Mesodermal cell (in vitro differentiated cells): ENCODE data around the gene SP4.

ENCODE experiments used
- H3K27ac ChIP-seq: 2 replicates; pipeline ENCODE4 v1.7.0; 2013; ENCODE audit warnings: mild to moderate bottlenecking, low read depth, low read length, moderate library complexity; ENCODE audit not compliant: severe bottlenecking
- H3K36me3 ChIP-seq: 2 replicates; pipeline ENCODE4 v1.7.1; 2013; ENCODE audit warnings: mild to moderate bottlenecking, low read length, moderate library complexity; ENCODE audit not compliant: control insufficient read depth, insufficient read depth
- H3K4me1 ChIP-seq: one replicate; pipeline ENCODE4 v1.7.1; 2013; ENCODE audit warnings: mild to moderate bottlenecking, low read length; ENCODE audit not compliant: insufficient read depth, control insufficient read depth, poor library complexity, severe bottlenecking
- H3K4me3 ChIP-seq: 2 replicates; pipeline ENCODE4 v1.7.0; 2013; ENCODE audit warnings: low read length, control low read depth, mild to moderate bottlenecking; ENCODE audit not compliant: insufficient read depth, poor library complexity, severe bottlenecking; ENCODE audit errors: extremely low read depth
- H3K9me3 ChIP-seq: 2 replicates; pipeline ENCODE4 v1.7.1; 2013; ENCODE audit warnings: mild to moderate bottlenecking, low read length, moderate library complexity; ENCODE audit not compliant: control insufficient read depth
- WGBS, 2 experiments: methylation state at CpG; one replicate each; pipeline ENCODE4 v1.1.5; 2013; ENCODE audit warnings: missing lambda C conversion rate in 2 of 2; ENCODE audit not compliant: insufficient coverage in 2 of 2; 5-methylcytosine and 5-hydroxymethylcytosine counted together

Gene SP4

GRCh38 chr7:21480693-21481403 lies 53.0 kb downstream of the SP4 start:
- Histone ChIP-seq H3K4me3 (no peak overlapping the region), H3K4me1 (no peaks in the 10 kb centered on the region), H3K9me3 (no peaks in the 10 kb centered on the region), H3K36me3 (no peaks in the 10 kb centered on the region), H3K27ac (no peak overlapping the region)
- WGBS, 2 experiments: 29% methylated on average over 1 of the region's 3 CpGs; no CpG with 5 or more reads in 1 of the 2 experiments

- no peaks in the 10 kb centered on the region for H3K9me3 ChIP-seq
These were observed 58.6 kb downstream of the SP4 start for GRCh38 chr7:21486511-21486910.

GRCh38 chr7:21495731-21496130 lies 67.8 kb downstream of the SP4 start:
- H3K9me3 ChIP-seq: peaks cover 6% of the 10 kb centered on the region
- peaks cover under 1% of the 10 kb centered on the region for H3K36me3 ChIP-seq
- H3K4me3 ChIP-seq: no peak overlapping the region
- no peaks in the 10 kb centered on the region for H3K4me1 ChIP-seq
- no peak overlapping the region for H3K27ac ChIP-seq

More at GRCh38 chr7:21486511-21486910, 58.6 kb downstream of the SP4 start:
- H3K36me3 ChIP-seq: peaks cover 5% of the 10 kb centered on the region
- H3K27ac ChIP-seq: no peak overlapping the region
- no peak overlapping the region for H3K4me3 ChIP-seq
- no peaks in the 10 kb centered on the region for H3K4me1 ChIP-seq
- WGBS, 2 experiments: no CpG with 5 or more reads among the region's 2 CpGs

GRCh38 chr7:21497072-21497471 lies 69.2 kb downstream of the SP4 start:
- Histone ChIP-seq H3K4me1 (no peaks in the 10 kb centered on the region), H3K4me3 (no peak overlapping the region), H3K9me3 (peaks cover 6% of the 10 kb centered on the region), H3K27ac (no peak overlapping the region), H3K36me3 (no peaks in the 10 kb centered on the region)

- no peak overlapping the region for H3K4me3 ChIP-seq
- H3K36me3 ChIP-seq: no peaks in the 10 kb centered on the region
- H3K27ac ChIP-seq: no peak overlapping the region
- H3K9me3 ChIP-seq: no peaks in the 10 kb centered on the region
- no peaks in the 10 kb centered on the region for H3K4me1 ChIP-seq
- WGBS, 2 experiments: 67 to 90% methylated on average over 4 of the region's 6 CpGs
These were observed 72.4 kb downstream of the SP4 start for GRCh38 chr7:21500117-21500832.

GRCh38 chr7:21504021-21504420 lies 76.1 kb downstream of the SP4 start:
- 100% methylated on average over 1 of the region's 2 CpGs; no CpG with 5 or more reads in 1 of the 2 experiments for WGBS, 2 experiments
- Histone ChIP-seq H3K27ac (no peak overlapping the region), H3K4me3 (no peak overlapping the region), H3K36me3 (no peaks in the 10 kb centered on the region), H3K4me1 (no peaks in the 10 kb centered on the region), H3K9me3 (no peaks in the 10 kb centered on the region)

GRCh38 chr7:21507627-21508343 lies 79.9 kb downstream of the SP4 start:
- no peak overlapping the region for H3K4me3 ChIP-seq
- H3K27ac ChIP-seq: no peak overlapping the region
- no peaks in the 10 kb centered on the region for H3K9me3 ChIP-seq
- 78 to 85% methylated on average over 7 of the region's 8 CpGs for WGBS, 2 experiments
- H3K36me3 ChIP-seq: peaks cover 4% of the 10 kb centered on the region
- H3K4me1 ChIP-seq: no peaks in the 10 kb centered on the region

- no peaks in the 10 kb centered on the region for H3K9me3 ChIP-seq
- WGBS, 2 experiments: 100% methylated on average over 1 of the region's 3 CpGs; no CpG with 5 or more reads in 1 of the 2 experiments
- H3K4me1 ChIP-seq: no peaks in the 10 kb centered on the region
- H3K27ac ChIP-seq: no peak overlapping the region
- no peak overlapping the region for H3K4me3 ChIP-seq
- peaks cover 4% of the 10 kb centered on the region for H3K36me3 ChIP-seq
These were observed 80.7 kb downstream of the SP4 start for GRCh38 chr7:21508538-21508937.

- Histone ChIP-seq H3K36me3 (peaks cover 4% of the 10 kb centered on the region), H3K27ac (no peak overlapping the region), H3K4me3 (no peak overlapping the region), H3K4me1 (no peaks in the 10 kb centered on the region), H3K9me3 (no peaks in the 10 kb centered on the region)
These were observed 86.2 kb downstream of the SP4 start for GRCh38 chr7:21514062-21514461.

GRCh38 chr7:21524680-21525079 lies 96.8 kb downstream of the SP4 start:
- Histone ChIP-seq H3K4me3 (no peak overlapping the region), H3K4me1 (no peaks in the 10 kb centered on the region), H3K27ac (no peak overlapping the region), H3K36me3 (no peaks in the 10 kb centered on the region), H3K9me3 (peaks cover 20% of the 10 kb centered on the region)
- WGBS, 2 experiments: no CpG with 5 or more reads among the region's 1 CpG

GRCh38 chr7:21526007-21526406 lies 98.1 kb downstream of the SP4 start:
- Histone ChIP-seq H3K4me3 (no peak overlapping the region), H3K4me1 (no peaks in the 10 kb centered on the region), H3K9me3 (peaks cover 20% of the 10 kb centered on the region), H3K36me3 (no peaks in the 10 kb centered on the region), H3K27ac (no peak overlapping the region)
